Mucosa of descending colon (tissue), 3 donors: ENCODE data around the gene ANKRD10. TPM values are rescaled to one million over a fixed set of nuclear protein-coding genes. Genes with fewer than 3 reads are reported as not detected.

ENCODE experiments used
- ATAC-seq: fragments of 200-7000 bp; cut with Tn5 transposase; one replicate; pipeline ENCODE4 v1.9.1; 2020; ENCODE audit warnings: mild to moderate bottlenecking, moderate library complexity
- DNase-seq, 3 donors: peaks; one replicate each; pipeline ENCODE4 v3.0.0-alpha.2; 2020
- H3K36me3 ChIP-seq: fragments of 200-600 bp; one replicate; pipeline ENCODE4 v1.8.0; 2021; ENCODE audit warnings: low read depth, mild to moderate bottlenecking
- H3K4me1 ChIP-seq: fragments of 200-600 bp; one replicate; pipeline ENCODE4 v1.8.0; 2021; ENCODE audit warnings: low read depth, mild to moderate bottlenecking
- H3K4me3 ChIP-seq: fragments of 200-600 bp; one replicate; pipeline ENCODE4 v1.8.0; 2021; ENCODE audit warnings: mild to moderate bottlenecking
- H3K9me3 ChIP-seq: fragments of 200-600 bp; one replicate; pipeline ENCODE4 v1.8.0; 2021; ENCODE audit warnings: mild to moderate bottlenecking
- intact Hi-C, 2 donors: fragments of 100-400 bp; cut with DNase I in 1 of 2; cut with micrococcal nuclease in 1 of 2; formaldehyde crosslinking; loops; one replicate each; pipeline versions ENCODE4 v1.11.0 to v1.11.1; 2022; cut with DNase I, micrococcal nuclease
- total RNA-seq, 3 donors: library from RNA; stranded (reverse); fragmentation: NEBNext Ultra II Directional in 2 of 3; extraction: Animal tissue kit (Norgen Biotek cat#: 25700) in 2 of 3; gene quantifications; one replicate each; pipeline versions ENCODE4 v1.2.1 to v1.2.4, GENCODE V29; 2021 to 2023
- TF ChIP-seq, protein P1 (sequence below): fragments of 200-600 bp; IDR thresholded peaks from one replicate; pipeline ENCODE4 v1.8.0; 2022; ENCODE audit warnings: antibody characterized with exemption, mild to moderate bottlenecking
- donor health status: DM: no; HTN: no; CAD: no; lungs with moderate emphysema.
- donor health status: DM: no; HTN: no; CAD: no.
- donor health status: DM: no; HTN: yes; CAD: no.

Gene ANKRD10
- total RNA-seq, 3 donors from 2014 or later: 120 to 157 (median 155) TPM

DNA sequence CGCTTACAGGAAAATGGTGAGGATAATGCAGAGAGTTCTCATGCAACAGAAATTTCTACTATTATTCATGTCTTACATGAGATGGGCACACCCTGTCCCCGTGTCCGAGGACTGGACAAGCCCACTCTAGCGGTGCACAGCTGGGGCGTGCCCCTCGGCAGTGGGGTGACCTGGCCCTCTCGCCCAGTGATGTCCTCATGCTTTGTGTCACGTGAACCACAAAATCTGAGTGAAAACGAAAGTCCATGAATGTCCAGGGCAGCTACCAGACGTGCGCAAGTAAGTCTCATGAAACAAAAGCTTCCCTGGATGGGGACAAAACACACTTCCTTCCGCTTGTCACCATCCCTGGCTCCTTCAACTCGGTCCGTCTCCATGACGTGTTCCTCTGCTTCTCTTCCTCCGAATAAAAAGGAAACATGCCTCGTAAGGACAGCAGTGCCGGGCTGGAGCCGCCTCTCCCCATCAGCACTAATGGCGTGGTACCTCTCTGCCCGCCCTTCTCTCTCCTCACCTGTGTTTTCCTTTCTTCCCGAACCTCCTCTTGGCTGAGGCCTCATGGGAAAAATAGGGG, 45.6 kb downstream of the ANKRD10 start:
- TF ChIP-seq, protein P1, sequence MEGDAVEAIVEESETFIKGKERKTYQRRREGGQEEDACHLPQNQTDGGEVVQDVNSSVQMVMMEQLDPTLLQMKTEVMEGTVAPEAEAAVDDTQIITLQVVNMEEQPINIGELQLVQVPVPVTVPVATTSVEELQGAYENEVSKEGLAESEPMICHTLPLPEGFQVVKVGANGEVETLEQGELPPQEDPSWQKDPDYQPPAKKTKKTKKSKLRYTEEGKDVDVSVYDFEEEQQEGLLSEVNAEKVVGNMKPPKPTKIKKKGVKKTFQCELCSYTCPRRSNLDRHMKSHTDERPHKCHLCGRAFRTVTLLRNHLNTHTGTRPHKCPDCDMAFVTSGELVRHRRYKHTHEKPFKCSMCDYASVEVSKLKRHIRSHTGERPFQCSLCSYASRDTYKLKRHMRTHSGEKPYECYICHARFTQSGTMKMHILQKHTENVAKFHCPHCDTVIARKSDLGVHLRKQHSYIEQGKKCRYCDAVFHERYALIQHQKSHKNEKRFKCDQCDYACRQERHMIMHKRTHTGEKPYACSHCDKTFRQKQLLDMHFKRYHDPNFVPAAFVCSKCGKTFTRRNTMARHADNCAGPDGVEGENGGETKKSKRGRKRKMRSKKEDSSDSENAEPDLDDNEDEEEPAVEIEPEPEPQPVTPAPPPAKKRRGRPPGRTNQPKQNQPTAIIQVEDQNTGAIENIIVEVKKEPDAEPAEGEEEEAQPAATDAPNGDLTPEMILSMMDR: no peak
- no peaks in the 10 kb centered on the region for H3K9me3 ChIP-seq
- H3K4me3 ChIP-seq: no peak overlapping the region
- H3K4me1 ChIP-seq: peaks cover 15% of the 10 kb centered on the region
- ATAC-seq (no peak), DNase-seq (no peak)
- intact Hi-C loops: no loop called here
- no peaks in the 10 kb centered on the region for H3K36me3 ChIP-seq

- TF ChIP-seq, protein P1: no peak
- H3K4me3 ChIP-seq: no peak overlapping the region
- no peaks in the 10 kb centered on the region for H3K9me3 ChIP-seq
- DNase-seq (no peak), ATAC-seq (no peak)
- intact Hi-C loops: no loop called here
- H3K4me1 ChIP-seq: peaks cover 13% of the 10 kb centered on the region
- no peaks in the 10 kb centered on the region for H3K36me3 ChIP-seq
These were observed 46.1 kb downstream of the ANKRD10 start for GRCh38 chr13:110868720-110869119.

DNA sequence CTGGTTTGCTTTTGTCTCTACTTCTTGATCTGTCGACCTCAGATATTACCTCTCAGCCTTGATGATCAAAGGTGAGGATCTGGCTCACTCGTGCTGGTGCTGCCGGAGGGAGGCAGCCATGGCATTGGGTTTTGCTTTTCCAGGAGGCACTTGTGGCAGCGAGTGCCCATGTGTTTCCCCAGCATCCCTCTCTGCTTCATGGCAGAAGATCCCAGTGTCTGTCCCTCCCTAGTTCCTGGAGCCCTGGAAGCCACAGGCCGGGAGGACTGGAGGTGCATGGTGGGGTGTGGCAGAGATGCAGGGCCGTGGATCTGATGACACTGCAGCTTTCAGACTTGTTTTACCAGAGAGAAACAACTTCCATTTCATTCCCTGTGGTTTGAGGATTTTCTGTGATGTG, 47.5 kb downstream of the ANKRD10 start:
- intact Hi-C loops: no loop called here
- Histone ChIP-seq H3K9me3 (no peaks in the 10 kb centered on the region), H3K4me1 (peaks cover 13% of the 10 kb centered on the region), H3K4me3 (no peak overlapping the region), H3K36me3 (no peaks in the 10 kb centered on the region)
- TF ChIP-seq, protein P1: no peak
- DNase-seq (no peak), ATAC-seq (no peak)

- intact Hi-C loops: no loop called here
- TF ChIP-seq, protein P1: no peak
- no peak for ATAC-seq
These were observed 48.2 kb downstream of the ANKRD10 start for GRCh38 chr13:110866491-110867170.

GRCh38 chr13:110863685-110864084, 51.2 kb downstream of the ANKRD10 start:
- DNase-seq (no peak), ATAC-seq (no peak)
- Histone ChIP-seq H3K4me3 (no peak overlapping the region), H3K9me3 (no peaks in the 10 kb centered on the region), H3K4me1 (no peaks in the 10 kb centered on the region), H3K36me3 (no peaks in the 10 kb centered on the region)
- intact Hi-C loops: no loop called here
- TF ChIP-seq, protein P1: no peak

More at GRCh38 chr13:110866491-110867170, 48.2 kb downstream of the ANKRD10 start:
- DNase-seq: no peak
- Histone ChIP-seq H3K9me3 (no peaks in the 10 kb centered on the region), H3K4me3 (no peak overlapping the region), H3K36me3 (no peaks in the 10 kb centered on the region), H3K4me1 (peaks cover 13% of the 10 kb centered on the region)
